Measurements from ENCODE around the gene SEMA5A.
"Not testable (repeated sequence)": the region's sequence is repeated elsewhere in the genome, so short reads cannot be mapped to it uniquely, and the experiment has no call there.

The SEMA5A gene

GRCh38 chr5:9405196-9405754 is 140.6 kb downstream of the SEMA5A start:
- no peaks in the 10 kb centered on the region for H3K36me3 ChIP-seq (ENCODE audit: control insufficient read depth in 2 of 2, insufficient read depth in 1 of 2, low read length in 2 of 2)
- TF ChIP-seq BCL11B (tag by site-specific recombination; IDR thresholded peaks at IDR 0.05; ENCODE audit: low read depth) = no peak
- TF ChIP-seq ZNF302 (tag by site-specific recombination; IDR thresholded peaks at IDR 0.05; ENCODE audit: low read depth) = no peak
- TF ChIP-seq ZNF596 (tag by site-specific recombination; IDR thresholded peaks at IDR 0.05) = no peak
- TF ChIP-seq ZNF341 (tag by site-specific recombination; IDR thresholded peaks at IDR 0.05; ENCODE audit: low read depth) = no peak
- no peak overlapping the region for H3K27ac ChIP-seq (ENCODE audit: extremely low read depth, low read depth, low read length)
- no peak overlapping the region for H3K4me3 ChIP-seq (ENCODE audit: low read depth, low read length)
- no peaks in the 10 kb centered on the region for H3K4me1 ChIP-seq (ENCODE audit: control insufficient read depth, insufficient read depth, low read length)
- no peaks in the 10 kb centered on the region for H3K9me3 ChIP-seq (ENCODE audit: control insufficient read depth, insufficient read depth, low read depth, low read length)
- ChIA-PET CTCF (interaction anchor here (0.6 kb wide), 1 partner anchor 1543 kb away, joined by 3 read pairs; no protein-coding TSS in a partner anchor), POLR2A (no interaction called here)

DNA sequence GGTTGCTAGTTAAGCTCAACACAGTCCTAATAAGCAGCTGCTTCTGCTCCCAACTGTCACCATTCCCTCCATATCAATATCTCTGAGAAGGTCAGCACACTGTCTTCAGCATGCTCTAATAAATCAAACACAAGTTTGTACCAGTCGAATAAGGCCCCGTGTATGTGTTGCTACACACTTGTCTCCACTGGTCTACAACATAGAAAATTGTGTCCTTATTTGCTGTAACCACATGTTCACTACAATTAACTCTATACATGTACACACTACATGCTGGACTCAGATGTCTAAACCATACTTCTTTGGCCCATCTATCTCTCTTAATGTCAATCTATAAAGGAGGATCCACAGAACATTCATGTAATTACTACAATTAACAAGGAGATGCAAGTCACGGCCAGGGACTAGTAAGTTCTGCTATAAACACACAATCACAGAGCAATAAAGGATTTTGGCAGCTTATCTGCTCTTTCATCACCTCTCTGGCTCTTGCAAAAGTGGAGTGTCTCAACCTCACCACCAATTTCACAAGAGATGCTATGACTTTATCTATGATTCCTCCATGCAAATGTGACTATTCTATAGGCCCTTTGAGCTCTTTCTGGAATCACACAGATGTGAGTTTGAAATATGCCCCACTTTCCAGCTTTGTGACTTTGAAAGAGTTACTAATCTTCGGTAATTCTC is 143.9 kb downstream of the SEMA5A start:
- H3K36me3 ChIP-seq (ENCODE audit: control insufficient read depth in 2 of 2, insufficient read depth in 1 of 2, low read length in 2 of 2) = no peaks in the 10 kb centered on the region
- ChIA-PET POLR2A (no interaction called here), CTCF (interaction anchor here (0.9 kb wide), 1 partner anchor 142 kb away, joined by 4 read pairs; no protein-coding TSS in a partner anchor)
- no peaks in the 10 kb centered on the region for H3K9me3 ChIP-seq (ENCODE audit: control insufficient read depth, insufficient read depth, low read depth, low read length)
- H3K4me3 ChIP-seq (ENCODE audit: low read depth, low read length) = no peak overlapping the region
- TF ChIP-seq ZBTB10 (tag by site-specific recombination; IDR thresholded peaks at IDR 0.05) (no peak), ZNF76 (tag by site-specific recombination; IDR thresholded peaks at IDR 0.05; ENCODE audit: borderline replicate concordance, low read depth) (no peak), ZNF121 (tag by site-specific recombination; IDR thresholded peaks at IDR 0.05) (no peak)
- H3K27ac ChIP-seq (ENCODE audit: extremely low read depth, low read depth, low read length) = no peak overlapping the region
- H3K4me1 ChIP-seq (ENCODE audit: control insufficient read depth, insufficient read depth, low read length) = no peaks in the 10 kb centered on the region

DNA sequence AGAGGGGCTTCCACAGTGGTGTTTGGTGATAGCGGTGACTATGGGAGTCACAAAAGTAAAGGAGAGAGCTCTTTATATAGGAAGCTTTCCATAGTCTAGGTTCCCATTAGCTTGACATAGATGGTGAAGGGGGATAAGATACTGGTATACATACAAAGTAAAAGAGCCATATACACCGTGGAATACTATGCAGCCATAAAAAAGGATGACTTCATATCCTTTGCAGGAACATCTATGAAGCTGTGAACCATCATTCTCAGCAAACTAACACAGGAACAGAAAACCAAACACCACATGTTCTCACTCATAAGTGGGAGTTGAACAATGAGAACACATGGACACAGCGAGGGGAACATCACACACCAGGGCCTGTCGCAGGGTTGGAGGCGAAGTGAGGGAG is 146.1 kb downstream of the SEMA5A start:
- CTCF ChIA-PET = interaction anchor here (0.8 to 1.7 kb wide), 2 partner anchors 38 to 103 kb away, joined by 4 to 10 read pairs; no protein-coding TSS in a partner anchor
- H3K4me3 ChIP-seq (ENCODE audit: low read depth, low read length); H3K4me1 ChIP-seq (ENCODE audit: control insufficient read depth, insufficient read depth, low read length); H3K9me3 ChIP-seq (ENCODE audit: control insufficient read depth, insufficient read depth, low read depth, low read length); H3K36me3 ChIP-seq (ENCODE audit: control insufficient read depth in 2 of 2, insufficient read depth in 1 of 2, low read length in 2 of 2); H3K27ac ChIP-seq (ENCODE audit: extremely low read depth, low read depth, low read length); POLR2A ChIA-PET: not testable (repeated sequence)
- TF ChIP-seq ZNF146 (tag by site-specific recombination; IDR thresholded peaks at IDR 0.05) = peak; percentile 83

- Histone ChIP-seq H3K27ac (ENCODE audit: extremely low read depth, low read depth, low read length) (no peak overlapping the region), H3K4me1 (ENCODE audit: control insufficient read depth, insufficient read depth, low read length) (no peaks in the 10 kb centered on the region), H3K36me3 (ENCODE audit: control insufficient read depth in 2 of 2, insufficient read depth in 1 of 2, low read length in 2 of 2) (no peaks in the 10 kb centered on the region), H3K4me3 (ENCODE audit: low read depth, low read length) (no peak overlapping the region), H3K9me3 (ENCODE audit: control insufficient read depth, insufficient read depth, low read depth, low read length) (no peaks in the 10 kb centered on the region)
- POLR2A ChIA-PET = no interaction called here
- CTCF ChIA-PET = interaction anchor here (0.8 to 1.7 kb wide), 2 partner anchors 37 to 104 kb away, joined by 4 to 10 read pairs; no protein-coding TSS in a partner anchor
- no peak for TF ChIP-seq ZNF423 (tag by site-specific recombination; IDR thresholded peaks at IDR 0.05)
- no peak for TF ChIP-seq ZSCAN5A (tag by site-specific recombination; IDR thresholded peaks at IDR 0.05)
- TF ChIP-seq ZNF585B (tag by site-specific recombination; IDR thresholded peaks at IDR 0.05) = no peak
Measured at GRCh38 chr5:9399094-9399493, 146.8 kb downstream of the SEMA5A start.
